GM18867 (cell line): ENCODE data around the gene ZBTB46.
"Not testable (repeated sequence)": the region's sequence is repeated elsewhere in the genome, so short reads cannot be mapped to it uniquely, and the experiment has no call there.

Source experiments
- ATAC-seq: cut with Tn5 transposase; IDR thresholded peaks from one replicate; pipeline ENCODE4 v1.9.1; 2021; ENCODE audit warnings: mild to moderate bottlenecking, moderate library complexity; ENCODE audit not compliant: unreplicated experiment

Gene ZBTB46

DNA sequence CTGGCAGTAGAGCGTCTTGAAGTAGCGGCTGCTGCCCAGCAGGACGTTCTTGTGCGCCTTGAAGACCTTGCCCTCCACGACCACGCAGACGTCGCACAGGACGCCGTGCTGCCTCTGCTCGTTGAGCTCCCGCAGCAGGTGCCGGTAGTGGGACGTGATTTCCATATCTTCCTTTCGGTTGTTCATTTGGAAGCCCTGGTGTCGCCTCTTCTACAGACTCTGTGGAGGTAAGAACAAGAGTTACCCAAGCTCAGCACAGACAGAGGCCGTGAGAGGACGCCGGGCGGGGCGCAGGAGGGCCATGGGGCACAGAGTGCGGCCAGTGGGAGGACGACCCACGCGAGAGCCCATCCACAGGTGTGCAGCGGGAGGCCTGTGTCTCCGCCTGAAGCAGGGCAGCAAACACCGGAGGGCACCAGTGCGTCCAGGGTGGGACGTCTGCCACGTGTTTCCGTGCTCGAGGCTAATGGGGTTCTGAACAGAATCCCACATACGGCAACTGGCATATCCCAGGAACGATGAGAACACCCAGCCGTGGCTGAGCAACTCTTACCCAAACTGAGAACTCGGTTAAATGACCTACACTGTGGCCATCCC is 40.4 kb downstream of the ZBTB46 start:
- no peak for ATAC-seq

DNA sequence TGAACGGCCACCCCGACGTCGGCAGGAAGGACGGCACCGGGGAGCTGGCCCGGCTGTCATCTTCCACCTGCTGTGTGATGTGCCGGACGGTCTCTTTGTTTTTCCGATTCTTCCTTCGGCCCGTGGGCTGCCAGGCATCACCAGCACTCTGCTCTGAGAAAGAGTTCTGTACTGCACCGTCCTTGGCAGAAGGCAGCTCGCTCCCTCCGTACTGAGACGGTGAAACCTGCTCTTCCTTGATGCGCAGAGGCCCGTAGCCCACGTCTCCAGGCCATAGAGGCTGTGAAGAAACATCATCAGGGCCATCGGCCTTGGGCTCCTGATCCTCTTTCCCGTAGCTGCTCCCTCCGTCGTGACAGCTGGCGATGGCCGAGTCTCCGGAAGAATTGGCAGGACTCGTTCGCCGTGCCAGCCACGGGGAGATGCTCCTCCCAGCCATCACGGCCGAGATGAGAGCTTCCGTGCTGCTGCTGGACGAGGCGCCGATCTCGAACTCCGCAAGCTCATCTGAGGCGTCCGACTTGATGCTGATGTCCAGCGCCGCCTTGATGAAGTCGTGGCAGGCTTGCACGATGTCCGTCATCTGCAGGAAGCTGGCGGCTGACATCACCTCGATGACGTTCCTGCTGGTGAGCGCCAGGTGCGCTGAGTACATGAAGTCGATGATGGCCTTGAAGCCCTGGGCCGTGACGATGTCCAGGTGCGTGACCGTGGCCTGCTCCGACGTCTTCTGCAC is 41.1 kb downstream of the ZBTB46 start:
- no peak for ATAC-seq

DNA sequence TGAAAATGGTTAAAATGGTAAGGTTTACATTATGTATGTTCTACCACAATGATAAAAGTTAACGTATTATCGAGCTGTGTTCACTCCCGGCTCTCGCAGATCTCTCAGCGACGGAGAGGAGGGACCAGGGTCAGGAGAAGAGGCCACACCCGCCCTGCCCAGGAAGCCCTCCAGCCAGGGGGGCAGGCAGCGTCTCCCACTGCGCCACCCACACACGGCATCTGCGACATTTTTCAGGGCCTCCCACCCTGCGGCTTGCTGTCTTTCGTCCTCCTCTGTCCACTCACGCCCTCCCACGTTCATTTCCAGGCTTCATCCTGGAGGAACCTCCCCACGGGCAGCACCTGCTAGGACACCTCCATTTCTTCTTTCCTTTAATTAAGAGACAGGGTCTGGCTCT is 43.3 kb downstream of the ZBTB46 start:
- ATAC-seq: no peak

DNA sequence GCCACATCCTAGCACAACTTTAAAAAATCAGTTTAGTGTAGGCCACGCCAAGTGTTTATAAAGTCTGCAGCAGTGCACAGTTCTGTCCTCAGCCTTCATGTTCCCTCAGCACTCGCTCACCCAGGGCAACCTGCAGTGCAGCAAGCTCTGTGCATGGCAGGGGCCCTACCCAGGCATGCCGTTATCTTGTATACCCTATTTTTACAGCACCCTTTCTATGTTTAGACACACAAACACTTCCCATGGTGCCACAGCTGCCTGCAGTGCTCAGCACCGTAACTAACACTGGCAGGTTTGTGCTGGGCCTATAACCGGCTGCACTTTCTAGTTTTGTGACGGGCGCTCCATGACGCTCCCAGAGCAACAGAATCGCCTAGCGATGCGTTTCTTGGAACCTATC is 43.8 kb downstream of the ZBTB46 start:
- no peak for ATAC-seq

DNA sequence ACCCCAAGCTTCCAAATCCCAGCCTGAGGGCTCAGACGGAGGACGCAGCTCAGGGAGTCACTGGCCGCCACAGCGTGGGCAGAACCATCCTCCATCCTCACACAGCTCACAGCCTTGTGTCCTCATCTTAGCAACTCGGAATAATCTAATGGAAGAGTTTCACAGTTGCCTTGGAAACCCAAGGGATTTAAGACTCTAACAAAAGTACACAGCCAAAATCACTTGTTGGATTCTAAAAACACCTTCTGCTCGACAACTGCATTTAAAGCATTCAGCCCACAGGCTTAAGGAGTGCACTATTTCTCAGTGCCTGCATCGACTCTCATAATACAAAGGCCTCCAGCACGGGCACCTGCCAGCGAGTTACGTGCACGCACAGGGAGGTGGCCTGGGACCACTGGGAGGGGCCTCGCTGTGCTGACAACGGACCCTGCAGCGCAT is 45.4 kb downstream of the ZBTB46 start:
- ATAC-seq: no peak

DNA sequence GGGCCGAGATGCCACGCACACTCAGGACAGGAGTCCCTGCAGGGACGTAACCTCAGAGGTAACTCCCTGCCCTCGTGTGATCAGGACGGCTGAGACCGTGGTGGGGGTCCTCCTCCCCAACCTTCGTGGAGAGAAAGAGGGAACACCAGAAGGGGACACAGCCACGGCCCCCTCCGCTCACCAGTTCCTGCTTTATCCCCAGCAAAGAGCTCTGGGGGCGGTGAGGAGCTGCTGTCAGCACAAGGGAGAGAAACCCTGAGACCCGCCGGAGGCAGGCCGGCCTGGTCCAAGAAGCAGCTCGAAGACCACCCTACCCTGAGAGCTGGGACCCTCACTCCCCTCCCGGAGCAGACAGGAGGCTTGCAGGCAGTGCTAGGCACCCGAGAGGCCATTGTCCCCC is 47.1 kb downstream of the ZBTB46 start:
- ATAC-seq: no peak

DNA sequence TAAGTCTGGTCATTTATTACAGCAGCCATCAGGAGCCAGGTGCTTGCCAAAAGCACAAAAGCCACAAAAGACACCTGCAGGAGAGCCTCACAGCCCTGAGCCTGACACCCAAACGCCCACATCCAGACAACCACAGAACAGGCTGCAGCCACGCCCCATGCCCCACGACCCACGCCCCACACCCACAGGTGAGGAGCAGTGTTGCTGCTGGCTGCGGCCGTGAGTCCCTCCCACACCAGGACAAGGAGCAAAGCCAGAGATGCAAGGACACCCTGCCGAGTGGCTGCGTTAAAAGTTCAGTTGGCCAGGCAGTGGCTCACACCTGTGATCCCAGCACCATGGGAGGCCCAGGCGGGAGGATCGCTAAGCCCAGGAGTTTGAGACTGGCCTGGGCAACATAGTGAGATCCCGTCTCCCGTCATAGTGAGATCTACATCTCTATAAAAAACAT is 48.5 kb downstream of the ZBTB46 start:
- ATAC-seq: no peak

DNA sequence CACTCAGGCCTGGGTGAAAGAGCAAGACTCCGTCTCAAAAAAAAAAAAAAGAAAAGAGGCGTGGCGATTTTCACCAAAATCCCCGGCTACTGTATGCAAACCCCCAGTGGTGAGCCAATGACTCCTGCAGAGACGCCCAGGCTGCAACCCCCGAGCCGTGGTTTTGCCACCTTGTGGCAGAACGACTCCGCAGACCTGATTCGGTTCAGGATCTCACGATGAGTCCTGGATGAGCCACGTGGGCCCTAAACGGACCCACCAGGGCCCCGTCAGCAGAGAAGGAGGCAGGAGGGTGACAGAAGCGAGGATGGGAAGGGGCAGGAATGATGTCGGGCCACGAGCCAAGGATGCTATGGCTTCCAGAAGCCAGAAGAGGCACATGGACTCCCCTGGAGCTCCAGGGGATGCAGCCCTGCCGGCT is 49.0 kb downstream of the ZBTB46 start:
- no peak for ATAC-seq

DNA sequence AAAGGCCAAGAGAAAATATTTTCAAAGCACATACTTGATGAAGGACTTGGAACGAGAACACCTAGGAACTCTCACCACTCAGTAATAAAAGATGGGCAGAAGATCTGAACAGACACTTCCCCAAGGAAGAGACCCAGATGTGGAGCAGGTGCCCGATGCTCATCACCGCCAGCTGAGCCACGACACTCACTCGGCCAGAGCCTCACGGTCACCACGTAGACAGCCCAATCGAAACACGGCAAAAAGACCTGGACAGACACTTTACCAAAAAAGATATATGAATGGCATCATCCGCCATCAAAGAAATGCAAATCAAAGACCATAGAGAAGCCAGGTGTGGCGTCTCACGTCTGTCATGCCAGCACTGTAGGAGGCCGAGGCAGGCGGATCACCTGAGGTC is 49.9 kb downstream of the ZBTB46 start:
- ATAC-seq: no peak

DNA sequence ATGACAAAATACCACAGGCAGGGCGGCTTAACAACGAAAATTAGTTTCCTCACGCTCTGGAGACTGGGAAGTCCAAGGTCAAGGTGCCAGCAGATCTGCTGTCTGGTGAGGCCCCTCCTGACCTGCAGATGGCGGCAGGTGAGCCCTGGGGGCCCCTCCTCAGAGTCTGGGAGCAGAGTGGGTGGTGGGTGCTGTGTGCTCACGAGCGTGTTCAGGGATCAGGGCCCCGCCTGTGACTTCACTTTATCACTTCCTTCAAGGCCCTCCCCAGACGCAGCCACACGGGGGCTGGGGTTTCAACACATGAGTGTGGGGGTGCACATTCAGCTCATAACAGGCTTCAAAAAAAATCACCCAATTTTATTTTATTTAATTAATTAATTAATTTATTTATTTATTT is 52.2 kb downstream of the ZBTB46 start:
- no peak for ATAC-seq

DNA sequence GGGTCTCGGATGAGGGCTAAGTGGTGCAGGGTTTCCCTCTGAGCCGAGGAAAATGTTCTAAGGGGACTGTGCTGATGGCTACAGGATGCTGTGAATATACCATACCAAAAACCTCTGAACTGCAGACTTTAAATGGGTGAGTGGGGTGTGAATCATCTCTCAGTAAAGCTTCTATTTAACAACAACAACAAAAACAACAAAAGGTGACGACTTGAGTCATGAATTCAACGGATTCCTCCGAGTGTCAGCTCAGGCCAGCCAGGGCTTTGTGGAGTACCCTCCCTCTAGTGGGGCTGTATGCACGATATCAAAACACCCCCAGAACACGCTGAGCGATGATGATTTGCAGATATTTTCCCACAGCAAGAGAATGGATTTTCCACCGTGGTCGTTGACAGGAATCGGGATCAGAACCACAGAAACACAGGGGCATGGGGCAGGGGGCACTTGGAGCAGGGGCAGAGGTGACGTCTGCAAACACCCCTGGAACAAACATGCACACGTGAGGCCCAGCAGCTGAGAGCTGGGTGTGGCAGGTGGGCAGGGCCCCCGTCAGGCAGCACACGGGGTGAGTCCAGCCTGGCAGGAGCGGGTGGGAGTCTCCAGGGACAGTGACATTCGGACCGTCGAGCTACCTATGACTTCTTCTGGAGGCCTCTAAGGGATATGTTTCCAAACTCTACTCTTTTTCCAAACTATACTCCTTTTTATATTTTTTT is 52.9 kb downstream of the ZBTB46 start:
- no peak for ATAC-seq

DNA sequence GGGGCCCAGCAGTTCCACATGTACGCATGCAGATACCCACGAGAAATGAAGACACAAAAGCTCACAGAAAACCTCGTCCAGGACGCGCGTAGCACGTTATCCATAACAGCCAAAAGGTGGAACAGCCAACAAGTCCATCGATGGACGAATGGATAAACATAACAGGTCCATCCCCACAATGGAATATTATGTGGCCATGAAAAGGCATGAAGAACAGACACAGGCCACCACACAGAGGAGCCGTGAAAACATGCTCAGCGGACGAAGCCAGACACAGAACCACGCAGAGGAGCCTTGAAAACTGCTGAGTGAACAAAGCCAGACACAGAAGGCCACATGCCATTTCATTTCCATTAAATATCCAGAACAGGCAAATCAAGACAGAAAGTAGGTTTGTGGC is 53.5 kb downstream of the ZBTB46 start:
- no peak for ATAC-seq

DNA sequence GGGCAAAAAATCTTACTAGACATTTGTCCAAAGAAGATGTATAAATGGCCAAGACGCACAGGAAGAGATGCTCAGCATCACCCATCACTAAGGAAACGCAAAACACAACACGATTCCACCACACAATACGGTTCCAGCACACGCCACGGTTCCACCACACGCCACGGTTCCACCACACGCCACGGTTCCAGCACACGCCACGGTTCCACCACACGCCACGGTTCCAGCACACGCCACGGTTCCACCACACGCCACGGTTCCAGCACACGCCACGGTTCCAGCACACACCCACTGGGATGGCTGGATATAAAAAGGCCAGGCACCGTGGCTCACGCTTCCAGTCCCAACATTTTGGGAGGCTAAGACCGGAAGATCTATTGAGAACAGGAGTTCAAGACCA is 54.2 kb downstream of the ZBTB46 start:
- not testable (repeated sequence) for ATAC-seq

DNA sequence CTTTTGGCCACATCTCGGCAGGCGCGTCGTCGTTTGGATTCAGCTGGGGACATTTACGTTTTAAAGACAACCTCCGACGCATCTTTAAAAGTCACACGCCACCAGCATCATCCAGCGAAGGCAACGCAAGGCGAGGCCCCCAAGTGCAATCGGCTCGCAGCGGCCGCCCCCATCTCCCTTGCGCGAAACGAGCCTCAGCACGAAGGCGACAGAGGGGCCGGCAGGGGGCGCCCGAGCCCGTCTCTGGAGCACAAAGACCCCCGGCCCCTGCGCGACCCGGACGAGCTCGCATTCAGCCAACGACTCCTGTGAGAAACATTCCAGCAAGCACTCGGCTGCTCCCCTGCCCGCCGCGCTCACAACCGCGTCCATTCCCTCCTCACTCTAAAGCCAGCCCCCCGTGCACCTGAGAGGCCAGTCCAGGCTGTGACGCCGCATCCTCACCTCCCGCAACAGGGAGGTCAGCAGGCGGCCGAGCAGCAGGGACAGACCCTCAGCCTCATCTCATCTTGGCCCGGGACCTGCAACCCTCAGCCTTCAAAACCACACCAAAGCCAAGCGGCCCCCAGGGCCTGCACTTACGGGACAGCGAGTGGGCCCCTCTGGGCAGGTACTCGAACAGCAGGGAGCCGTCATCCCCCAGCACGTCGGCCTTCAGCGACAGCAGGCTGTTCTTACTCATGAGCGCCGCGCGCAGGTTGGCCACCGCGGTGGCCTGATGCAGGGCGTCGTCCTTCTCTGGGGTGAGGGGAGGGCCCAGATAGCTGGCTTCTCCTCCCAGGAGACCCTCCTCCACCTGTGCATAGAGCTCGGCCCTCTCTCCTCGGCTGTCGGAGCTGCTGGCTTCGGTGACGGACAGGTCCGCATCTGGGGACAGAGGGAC is 55.7 kb downstream of the ZBTB46 start:
- no peak for ATAC-seq

DNA sequence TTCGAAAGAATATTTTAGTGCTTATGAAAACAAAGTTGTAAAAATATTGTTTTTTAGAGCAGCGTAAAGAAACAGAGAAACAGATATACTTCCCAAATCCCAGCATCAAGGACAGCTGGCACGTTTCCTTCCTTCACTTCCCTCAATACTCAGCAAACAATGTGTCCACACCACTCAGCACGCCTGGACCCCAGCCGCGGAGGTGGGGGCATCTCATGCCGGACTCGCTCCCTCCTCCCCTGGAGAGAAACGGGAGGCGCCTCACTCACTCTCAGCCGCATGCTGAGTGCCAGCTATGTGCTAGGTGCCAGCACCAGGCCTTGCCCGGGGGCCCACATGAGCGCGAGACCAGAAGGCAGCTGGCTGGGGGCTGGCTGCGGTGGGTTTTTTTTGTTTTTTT is 56.8 kb downstream of the ZBTB46 start:
- ATAC-seq: no peak

DNA sequence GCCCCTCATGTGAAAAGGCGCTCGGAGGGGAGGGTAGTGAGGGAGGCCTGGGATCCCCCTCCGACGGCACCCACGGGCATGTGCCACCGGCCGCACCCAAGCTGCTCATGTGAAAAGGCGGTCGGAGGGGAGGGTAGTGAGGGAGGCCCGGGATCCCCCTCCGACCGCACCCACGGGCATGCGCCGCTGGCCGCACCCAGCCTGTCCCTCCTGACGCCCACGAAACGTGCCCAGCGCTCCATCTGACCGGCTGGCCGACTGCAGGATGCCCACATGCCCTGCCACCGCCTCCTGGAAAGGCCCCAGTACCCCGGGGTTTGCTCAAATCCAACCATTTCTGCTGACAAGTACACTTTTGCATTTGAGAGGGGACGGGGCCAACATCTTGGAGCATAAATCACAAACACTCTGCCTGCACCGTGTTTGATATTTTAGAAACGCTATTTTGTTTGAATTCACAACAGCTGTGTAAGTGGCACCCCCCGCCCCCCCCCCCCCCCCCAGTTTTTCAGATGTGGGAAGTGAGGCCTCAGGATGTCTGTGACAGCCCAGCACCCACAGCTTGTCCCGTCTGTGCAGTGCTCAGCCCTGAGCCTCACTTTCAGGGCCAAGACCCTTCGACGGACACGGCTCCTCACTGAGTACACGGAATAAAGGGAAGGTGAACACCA is 57.4 kb downstream of the ZBTB46 start:
- ATAC-seq: no peak

DNA sequence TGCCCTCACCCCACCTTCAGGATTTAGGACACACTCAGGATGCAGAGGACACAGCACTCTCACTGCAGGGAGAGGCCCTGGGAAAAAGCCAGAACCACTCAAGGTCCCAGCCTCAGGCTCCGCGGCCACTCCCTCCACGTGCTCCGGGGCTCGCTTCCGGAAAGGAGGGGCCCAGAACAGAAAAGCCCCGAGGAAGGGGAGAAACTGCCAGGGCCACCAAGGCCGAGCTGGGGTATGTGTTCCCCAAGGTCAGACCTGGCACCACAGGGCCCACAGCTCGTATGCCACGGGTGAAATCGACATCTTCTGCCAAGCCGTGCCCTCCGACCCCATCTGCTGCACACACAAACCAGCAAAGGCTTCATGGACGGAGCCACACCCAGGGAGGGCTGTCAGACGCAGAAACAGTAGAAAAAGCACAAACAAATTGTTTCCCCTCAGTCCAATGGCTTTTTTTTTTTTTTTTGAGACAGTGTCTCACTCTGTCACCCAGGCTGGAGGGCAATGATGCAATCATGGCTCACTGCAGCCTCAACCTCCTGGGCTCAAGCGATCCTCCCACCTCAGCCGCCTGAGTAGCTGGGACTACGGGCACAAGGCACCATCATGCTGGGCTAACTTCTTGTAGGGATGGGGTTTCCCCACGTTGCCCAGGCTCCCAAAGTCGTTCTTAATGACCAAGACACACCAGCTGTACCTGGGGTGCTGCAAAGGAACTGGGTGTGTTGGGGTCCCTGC is 58.1 kb downstream of the ZBTB46 start:
- no peak for ATAC-seq

DNA sequence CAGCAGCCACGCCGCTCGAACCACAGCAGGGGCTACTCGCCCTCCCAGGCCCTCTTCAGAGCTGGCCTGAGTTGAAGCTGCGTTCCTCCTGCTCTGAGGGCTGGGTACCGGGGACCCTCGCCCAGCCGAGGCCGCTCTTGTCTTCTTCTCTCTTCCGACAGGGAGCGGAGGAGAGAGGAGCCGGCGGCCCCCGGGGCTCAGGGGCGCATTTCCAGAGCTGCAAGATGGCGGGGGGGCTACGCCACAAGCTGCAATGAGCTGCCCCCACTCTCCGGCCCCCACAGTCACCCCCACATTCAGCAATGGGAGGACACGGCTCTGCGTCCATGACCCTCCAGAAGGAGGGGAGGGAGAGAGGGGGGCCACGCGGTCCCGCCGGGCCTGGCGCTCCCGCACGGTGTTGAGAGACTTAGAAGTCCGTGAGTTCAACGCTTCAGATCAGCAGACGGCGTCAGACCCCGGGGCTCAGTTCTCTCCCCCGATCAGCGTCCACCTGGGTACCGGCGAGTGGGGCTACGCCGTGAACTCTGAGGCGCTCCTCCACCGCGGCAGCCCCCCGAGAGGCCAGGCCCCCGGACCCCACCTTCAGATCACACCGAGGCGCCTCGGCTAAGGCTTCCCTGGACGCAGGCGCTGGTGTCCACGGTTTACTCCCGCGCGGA is 59.9 kb downstream of the ZBTB46 start:
- ATAC-seq: no peak

DNA sequence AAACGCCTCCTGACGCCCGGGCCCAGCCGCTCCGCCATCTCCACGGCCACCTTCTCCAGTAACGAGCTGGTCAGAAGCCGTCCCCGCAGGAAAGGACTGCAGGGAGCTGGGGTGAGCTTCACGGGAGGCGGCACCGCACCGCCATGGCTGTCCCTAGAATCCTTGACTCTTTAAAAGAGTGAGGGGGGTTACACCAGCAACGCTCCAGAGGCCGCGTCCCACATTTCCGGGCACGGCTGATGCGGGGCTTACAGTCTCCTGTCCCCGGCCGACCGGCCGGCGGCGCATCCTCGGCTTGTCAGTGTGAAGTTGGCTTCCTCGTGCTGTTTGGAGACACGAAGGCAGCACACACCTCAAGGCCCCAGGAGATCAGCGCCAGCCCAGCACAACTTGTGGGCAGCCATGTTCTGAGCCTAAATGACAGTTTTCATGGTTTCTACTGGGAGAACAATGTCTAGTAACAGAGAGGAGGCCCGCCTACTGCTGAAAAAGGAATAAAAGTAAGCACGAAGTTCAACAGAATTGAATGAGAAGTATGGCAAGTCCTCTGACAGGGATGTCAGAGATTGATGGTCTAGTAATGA is 61.1 kb downstream of the ZBTB46 start:
- no peak for ATAC-seq
